Ishikawa (cell line): ENCODE data around the gene MEDAG.
A peak's percentile ranks its signal among the peaks of the same experiment; 100 is the strongest.

ENCODE experiments used
- CEBPB ChIP-seq: IDR thresholded peaks from 2 replicates; pipeline ENCODE4 v1.6.1; 2012
- CREB1 ChIP-seq: IDR thresholded peaks from 2 replicates; pipeline ENCODE4 v1.6.1; 2012; ENCODE audit warnings: low read depth
- EGR1 ChIP-seq: IDR thresholded peaks from 2 replicates; pipeline ENCODE4 v1.6.1; 2012
- EP300 ChIP-seq: IDR thresholded peaks from 2 replicates; pipeline ENCODE4 v1.6.1; 2012; ENCODE audit warnings: borderline replicate concordance
- FOXM1 ChIP-seq: IDR thresholded peaks from 2 replicates; pipeline ENCODE4 v1.6.1; 2012; ENCODE audit warnings: low read depth, borderline replicate concordance
- MAX ChIP-seq: IDR thresholded peaks from 2 replicates; pipeline ENCODE4 v1.6.1; 2012
- NFIC ChIP-seq: IDR thresholded peaks from 2 replicates; pipeline ENCODE4 v1.6.1; 2012
- RAD21 ChIP-seq: IDR thresholded peaks from 2 replicates; pipeline ENCODE4 v1.6.1; 2012; ENCODE audit warnings: low read depth
- REST ChIP-seq: IDR thresholded peaks from 2 replicates; pipeline ENCODE4 v1.6.1; 2012; ENCODE audit warnings: low read depth, mild to moderate bottlenecking
- TAF1 ChIP-seq: IDR thresholded peaks from 2 replicates; pipeline ENCODE4 v1.6.1; 2012; ENCODE audit warnings: low read depth, mild to moderate bottlenecking
- TEAD4 ChIP-seq: IDR thresholded peaks from 2 replicates; pipeline ENCODE4 v1.6.1; 2012
- YY1 ChIP-seq: IDR thresholded peaks from 2 replicates; pipeline ENCODE4 v1.6.1; 2012; ENCODE audit warnings: low read depth

- no peak for TF ChIP-seq FOXM1
- TF ChIP-seq EGR1: no peak
- TF ChIP-seq TAF1: no peak
- no peak for TF ChIP-seq YY1
- no peak for TF ChIP-seq NFIC
- TF ChIP-seq EP300: no peak
- peak; percentile 78 for TF ChIP-seq MAX
- TF ChIP-seq CEBPB: no peak
- TF ChIP-seq REST: no peak
- TF ChIP-seq CREB1: no peak
- peak; percentile 93 for TF ChIP-seq RAD21
- TF ChIP-seq TEAD4: no peak
Observed at GRCh38 chr13:30865123-30866049, 40.7 kb upstream of the MEDAG start.
